Neural cell (in vitro differentiated cells): ENCODE data around the gene BRSK2.

Experiments
- EP300 ChIP-seq: fragments of 450-650 bp; conservative IDR thresholded peaks from 2 replicates; pipeline ENCODE4 v1.6.1; 2014; ENCODE audit warnings: antibody characterized with exemption, mild to moderate bottlenecking, moderate library complexity; ENCODE audit not compliant: poor library complexity, severe bottlenecking
- EZH2 ChIP-seq: fragments of 200-600, 300-800 bp; shearing (Covaris generic), sonication (generic); IDR thresholded peaks from 2 replicates; pipeline ENCODE4 v1.6.1; 2014; ENCODE audit warnings: antibody characterized with exemption, low read length, borderline replicate concordance, mild to moderate bottlenecking; ENCODE audit not compliant: insufficient read depth, poor library complexity, severe bottlenecking
- TAF1 ChIP-seq: IDR thresholded peaks from 2 replicates; pipeline ENCODE4 v1.6.1; 2012; ENCODE audit warnings: low read depth
- TF ChIP-seq, protein P1 (sequence below): fragments of 450-650 bp; IDR thresholded peaks from 2 replicates; pipeline ENCODE4 v1.5.1; 2014; ENCODE audit warnings: antibody characterized with exemption, mild to moderate bottlenecking, moderate library complexity; ENCODE audit not compliant: poor library complexity, severe bottlenecking
- TF ChIP-seq, protein P2 (sequence below): IDR thresholded peaks from 2 replicates; pipeline ENCODE4 v1.6.1; 2012; ENCODE audit warnings: borderline replicate concordance

DNA sequence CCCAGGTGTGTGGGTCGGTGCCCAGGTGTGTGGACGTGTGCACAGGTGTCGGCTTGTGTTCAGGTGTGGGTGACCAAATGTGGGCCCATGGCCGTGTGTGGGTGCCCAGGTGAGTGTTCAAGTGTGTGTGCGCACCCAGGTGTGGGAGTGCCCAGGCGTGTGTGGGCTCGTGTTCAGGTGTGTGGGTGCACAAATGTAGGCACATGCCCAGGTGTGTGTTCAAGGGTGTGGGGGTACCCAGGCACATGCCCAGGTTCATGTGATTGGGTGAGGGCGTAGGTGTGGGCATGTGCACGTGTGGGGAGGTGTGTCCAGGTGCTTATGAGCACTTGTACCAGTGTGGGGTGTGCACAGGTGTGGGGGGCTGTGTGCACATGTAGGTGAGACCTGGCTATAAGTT is 54.0 kb downstream of the BRSK2 start:
- TF ChIP-seq EZH2 (no peak), TAF1 (no peak), EP300 (no peak)
- TF ChIP-seq, protein P1, sequence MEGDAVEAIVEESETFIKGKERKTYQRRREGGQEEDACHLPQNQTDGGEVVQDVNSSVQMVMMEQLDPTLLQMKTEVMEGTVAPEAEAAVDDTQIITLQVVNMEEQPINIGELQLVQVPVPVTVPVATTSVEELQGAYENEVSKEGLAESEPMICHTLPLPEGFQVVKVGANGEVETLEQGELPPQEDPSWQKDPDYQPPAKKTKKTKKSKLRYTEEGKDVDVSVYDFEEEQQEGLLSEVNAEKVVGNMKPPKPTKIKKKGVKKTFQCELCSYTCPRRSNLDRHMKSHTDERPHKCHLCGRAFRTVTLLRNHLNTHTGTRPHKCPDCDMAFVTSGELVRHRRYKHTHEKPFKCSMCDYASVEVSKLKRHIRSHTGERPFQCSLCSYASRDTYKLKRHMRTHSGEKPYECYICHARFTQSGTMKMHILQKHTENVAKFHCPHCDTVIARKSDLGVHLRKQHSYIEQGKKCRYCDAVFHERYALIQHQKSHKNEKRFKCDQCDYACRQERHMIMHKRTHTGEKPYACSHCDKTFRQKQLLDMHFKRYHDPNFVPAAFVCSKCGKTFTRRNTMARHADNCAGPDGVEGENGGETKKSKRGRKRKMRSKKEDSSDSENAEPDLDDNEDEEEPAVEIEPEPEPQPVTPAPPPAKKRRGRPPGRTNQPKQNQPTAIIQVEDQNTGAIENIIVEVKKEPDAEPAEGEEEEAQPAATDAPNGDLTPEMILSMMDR, result no peak
- TF ChIP-seq, protein P2, sequence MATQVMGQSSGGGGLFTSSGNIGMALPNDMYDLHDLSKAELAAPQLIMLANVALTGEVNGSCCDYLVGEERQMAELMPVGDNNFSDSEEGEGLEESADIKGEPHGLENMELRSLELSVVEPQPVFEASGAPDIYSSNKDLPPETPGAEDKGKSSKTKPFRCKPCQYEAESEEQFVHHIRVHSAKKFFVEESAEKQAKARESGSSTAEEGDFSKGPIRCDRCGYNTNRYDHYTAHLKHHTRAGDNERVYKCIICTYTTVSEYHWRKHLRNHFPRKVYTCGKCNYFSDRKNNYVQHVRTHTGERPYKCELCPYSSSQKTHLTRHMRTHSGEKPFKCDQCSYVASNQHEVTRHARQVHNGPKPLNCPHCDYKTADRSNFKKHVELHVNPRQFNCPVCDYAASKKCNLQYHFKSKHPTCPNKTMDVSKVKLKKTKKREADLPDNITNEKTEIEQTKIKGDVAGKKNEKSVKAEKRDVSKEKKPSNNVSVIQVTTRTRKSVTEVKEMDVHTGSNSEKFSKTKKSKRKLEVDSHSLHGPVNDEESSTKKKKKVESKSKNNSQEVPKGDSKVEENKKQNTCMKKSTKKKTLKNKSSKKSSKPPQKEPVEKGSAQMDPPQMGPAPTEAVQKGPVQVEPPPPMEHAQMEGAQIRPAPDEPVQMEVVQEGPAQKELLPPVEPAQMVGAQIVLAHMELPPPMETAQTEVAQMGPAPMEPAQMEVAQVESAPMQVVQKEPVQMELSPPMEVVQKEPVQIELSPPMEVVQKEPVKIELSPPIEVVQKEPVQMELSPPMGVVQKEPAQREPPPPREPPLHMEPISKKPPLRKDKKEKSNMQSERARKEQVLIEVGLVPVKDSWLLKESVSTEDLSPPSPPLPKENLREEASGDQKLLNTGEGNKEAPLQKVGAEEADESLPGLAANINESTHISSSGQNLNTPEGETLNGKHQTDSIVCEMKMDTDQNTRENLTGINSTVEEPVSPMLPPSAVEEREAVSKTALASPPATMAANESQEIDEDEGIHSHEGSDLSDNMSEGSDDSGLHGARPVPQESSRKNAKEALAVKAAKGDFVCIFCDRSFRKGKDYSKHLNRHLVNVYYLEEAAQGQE, result no peak
